ENCODE results near the gene ZSCAN12. TPM values are rescaled to one million over a fixed set of nuclear protein-coding genes. Genes with fewer than 3 reads are reported as not detected.

ZSCAN12 gene
- total RNA-seq, 1 donor from 2014 or later, result 5.7 TPM

DNA sequence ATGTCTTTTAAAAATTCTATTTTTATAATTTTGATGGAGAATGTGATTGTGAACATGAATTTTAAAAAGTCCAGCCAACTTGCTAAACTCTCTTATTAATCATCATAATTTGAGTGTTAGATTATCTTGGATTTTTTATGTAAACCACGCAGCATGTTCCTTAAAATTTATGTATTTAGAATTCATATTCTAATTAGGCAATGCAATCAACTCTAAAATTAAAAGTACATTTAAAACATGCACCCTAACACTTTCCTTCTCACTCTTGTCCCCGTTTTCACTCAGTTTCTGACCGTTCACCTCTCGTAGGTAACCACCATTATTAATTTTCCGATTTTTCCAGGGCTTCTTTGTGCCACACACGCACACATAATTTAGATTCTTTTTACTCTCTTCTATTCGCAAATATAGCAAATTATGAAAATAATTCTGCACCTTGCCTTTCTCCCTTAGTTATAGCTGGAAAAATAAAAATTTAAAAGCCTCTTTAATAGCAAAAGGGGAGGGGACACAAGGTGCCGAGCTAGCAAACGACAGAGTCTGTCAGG lies 50.1 kb downstream of the ZSCAN12 start:
- no peaks in the 10 kb centered on the region for H3K27me3 ChIP-seq (ENCODE audit: control insufficient read depth in 3 of 3, insufficient read depth in 3 of 3, low read length in 3 of 3)
- no peaks in the 10 kb centered on the region for H3K36me3 ChIP-seq (ENCODE audit: control insufficient read depth in 3 of 3, insufficient read depth in 3 of 3, low read length in 3 of 3)
- H3K4me1 ChIP-seq (ENCODE audit: control insufficient read depth in 3 of 3, insufficient read depth in 3 of 3, low read length in 3 of 3), result peaks cover 13 to 25% (median 14%) of the 10 kb centered on the region in 3 donors
- H3K9ac ChIP-seq (ENCODE audit: low read depth in 1 of 3, low read length in 3 of 3), result peak overlapping the region; percentile 84 to 92 (median 89)
- H3K4me3 ChIP-seq (ENCODE audit: low read length in 3 of 3), result peak overlapping the region; percentile 93 to 95 (median 94)
- H3K9me3 ChIP-seq (ENCODE audit: control insufficient read depth in 3 of 3, low read length in 3 of 3), result no peaks in the 10 kb centered on the region
- peak overlapping the region; percentile 61 for H3K27ac ChIP-seq (ENCODE audit: low read depth, low read length)

- Histone ChIP-seq H3K27me3 (ENCODE audit: control insufficient read depth in 3 of 3, insufficient read depth in 3 of 3, low read length in 3 of 3) (no peaks in the 10 kb centered on the region), H3K9ac (ENCODE audit: low read depth in 1 of 3, low read length in 3 of 3) (no peak overlapping the region), H3K4me3 (ENCODE audit: low read length in 3 of 3) (no peak overlapping the region), H3K9me3 (ENCODE audit: control insufficient read depth in 3 of 3, low read length in 3 of 3) (no peaks in the 10 kb centered on the region), H3K4me1 (ENCODE audit: control insufficient read depth in 3 of 3, insufficient read depth in 3 of 3, low read length in 3 of 3) (peaks cover 6 to 12% (median 11%) of the 10 kb centered on the region in 3 donors), H3K27ac (ENCODE audit: low read depth, low read length) (no peak overlapping the region), H3K36me3 (ENCODE audit: control insufficient read depth in 3 of 3, insufficient read depth in 3 of 3, low read length in 3 of 3) (no peaks in the 10 kb centered on the region)
These were observed 52.4 kb downstream of the ZSCAN12 start for GRCh38 chr6:28347119-28347518.

GRCh38 chr6:28345201-28345600 lies 54.3 kb downstream of the ZSCAN12 start:
- Histone ChIP-seq H3K27ac (ENCODE audit: low read depth, low read length) (no peak overlapping the region), H3K27me3 (ENCODE audit: control insufficient read depth in 3 of 3, insufficient read depth in 3 of 3, low read length in 3 of 3) (no peaks in the 10 kb centered on the region), H3K9ac (ENCODE audit: low read depth in 1 of 3, low read length in 3 of 3) (no peak overlapping the region), H3K36me3 (ENCODE audit: control insufficient read depth in 3 of 3, insufficient read depth in 3 of 3, low read length in 3 of 3) (no peaks in the 10 kb centered on the region), H3K9me3 (ENCODE audit: control insufficient read depth in 3 of 3, low read length in 3 of 3) (no peaks in the 10 kb centered on the region), H3K4me1 (ENCODE audit: control insufficient read depth in 3 of 3, insufficient read depth in 3 of 3, low read length in 3 of 3) (peaks cover 0 to 4% (median 0%) of the 10 kb centered on the region in 3 donors), H3K4me3 (ENCODE audit: low read length in 3 of 3) (no peak overlapping the region)

GRCh38 chr6:28343898-28344677 lies 55.5 kb downstream of the ZSCAN12 start:
- no peaks in the 10 kb centered on the region for H3K9me3 ChIP-seq (ENCODE audit: control insufficient read depth in 3 of 3, low read length in 3 of 3)

GRCh38 chr6:28340310-28341095 lies 59.0 kb downstream of the ZSCAN12 start:
- H3K27me3 ChIP-seq (ENCODE audit: control insufficient read depth in 3 of 3, insufficient read depth in 3 of 3, low read length in 3 of 3), result no peaks in the 10 kb centered on the region
- no peaks in the 10 kb centered on the region for H3K36me3 ChIP-seq (ENCODE audit: control insufficient read depth in 3 of 3, insufficient read depth in 3 of 3, low read length in 3 of 3)
- peaks cover 0 to 11% (median 2%) of the 10 kb centered on the region in 3 donors for H3K4me1 ChIP-seq (ENCODE audit: control insufficient read depth in 3 of 3, insufficient read depth in 3 of 3, low read length in 3 of 3)
- H3K9ac ChIP-seq (ENCODE audit: low read depth in 1 of 3, low read length in 3 of 3), result no peak overlapping the region
- H3K4me3 ChIP-seq (ENCODE audit: low read length in 3 of 3), result no peak overlapping the region
- no peak overlapping the region for H3K27ac ChIP-seq (ENCODE audit: low read depth, low read length)
- H3K9me3 ChIP-seq (ENCODE audit: control insufficient read depth in 3 of 3, low read length in 3 of 3), result no peaks in the 10 kb centered on the region

More at GRCh38 chr6:28343898-28344677, 55.5 kb downstream of the ZSCAN12 start:
- Histone ChIP-seq H3K4me1 (ENCODE audit: control insufficient read depth in 3 of 3, insufficient read depth in 3 of 3, low read length in 3 of 3) (no peaks in the 10 kb centered on the region), H3K27me3 (ENCODE audit: control insufficient read depth in 3 of 3, insufficient read depth in 3 of 3, low read length in 3 of 3) (no peaks in the 10 kb centered on the region), H3K4me3 (ENCODE audit: low read length in 3 of 3) (no peak overlapping the region), H3K27ac (ENCODE audit: low read depth, low read length) (no peak overlapping the region), H3K9ac (ENCODE audit: low read depth in 1 of 3, low read length in 3 of 3) (no peak overlapping the region), H3K36me3 (ENCODE audit: control insufficient read depth in 3 of 3, insufficient read depth in 3 of 3, low read length in 3 of 3) (no peaks in the 10 kb centered on the region)

DNA sequence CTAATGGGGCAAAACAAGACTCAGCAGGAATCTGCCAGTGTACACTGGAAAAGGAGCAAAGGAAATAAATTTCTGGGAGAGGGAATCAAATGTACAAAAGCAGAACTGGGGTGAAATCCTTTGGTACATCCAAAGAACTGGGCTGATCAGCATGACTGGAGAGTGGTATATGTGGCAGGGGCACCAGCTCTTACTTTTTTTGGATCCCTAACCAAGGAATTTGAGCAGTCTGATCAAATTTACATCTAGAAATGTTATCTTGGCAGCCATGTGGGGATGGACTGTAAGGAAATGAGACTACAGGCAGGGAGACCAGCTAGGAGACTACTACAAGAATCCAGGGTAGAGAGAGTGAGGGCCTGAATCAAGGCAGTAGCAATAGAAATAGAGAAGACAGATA lies 62.4 kb downstream of the ZSCAN12 start:
- Histone ChIP-seq H3K4me3 (ENCODE audit: low read length in 3 of 3) (no peak overlapping the region), H3K9ac (ENCODE audit: low read depth in 1 of 3, low read length in 3 of 3) (no peak overlapping the region), H3K27me3 (ENCODE audit: control insufficient read depth in 3 of 3, insufficient read depth in 3 of 3, low read length in 3 of 3) (no peaks in the 10 kb centered on the region), H3K36me3 (ENCODE audit: control insufficient read depth in 3 of 3, insufficient read depth in 3 of 3, low read length in 3 of 3) (peaks cover 0 to 3% (median 0%) of the 10 kb centered on the region in 3 donors), H3K27ac (ENCODE audit: low read depth, low read length) (no peak overlapping the region), H3K9me3 (ENCODE audit: control insufficient read depth in 3 of 3, low read length in 3 of 3) (no peaks in the 10 kb centered on the region), H3K4me1 (ENCODE audit: control insufficient read depth in 3 of 3, insufficient read depth in 3 of 3, low read length in 3 of 3) (peaks cover 4 to 11% (median 8%) of the 10 kb centered on the region in 3 donors)

DNA sequence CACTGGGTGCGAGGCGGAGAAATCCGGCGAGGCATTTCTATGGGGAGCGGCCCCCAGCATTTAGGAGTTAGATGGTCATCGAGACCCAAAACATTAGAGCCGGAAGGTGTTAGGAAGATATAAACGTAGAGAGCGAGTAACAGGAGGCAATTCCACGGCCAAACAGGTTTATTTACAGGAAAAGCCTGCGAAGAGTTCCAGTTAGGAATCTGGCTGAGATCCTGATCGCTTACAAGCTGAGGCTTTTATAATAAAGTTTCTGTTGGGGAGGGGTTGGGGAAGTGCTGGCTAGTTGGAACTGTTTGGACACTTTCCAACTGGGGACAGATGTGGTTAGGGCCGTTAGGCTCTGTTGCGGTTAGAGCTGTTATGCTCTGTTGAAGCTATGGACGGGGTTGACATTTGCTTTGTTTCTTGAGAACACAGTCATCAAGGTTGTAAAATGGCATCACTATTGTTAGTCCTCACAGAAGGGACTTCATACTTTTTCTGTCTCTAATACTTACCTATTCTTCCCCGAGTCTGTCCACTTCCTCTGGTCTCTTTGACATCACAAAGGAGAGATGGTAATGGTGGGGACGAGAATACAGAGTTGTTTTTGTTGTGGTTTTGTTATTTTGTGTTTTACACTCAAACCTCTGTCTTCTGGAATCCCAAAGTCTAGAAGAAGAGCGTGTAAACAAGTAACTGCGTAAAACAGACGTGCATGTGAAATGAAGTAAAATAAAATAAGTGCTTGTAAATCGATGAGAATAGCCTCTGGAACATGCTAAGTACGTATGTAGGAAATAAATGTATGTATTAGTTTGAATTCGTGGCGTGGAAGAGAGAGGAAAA lies 63.0 kb downstream of the ZSCAN12 start:
- Histone ChIP-seq H3K36me3 (ENCODE audit: control insufficient read depth in 3 of 3, insufficient read depth in 3 of 3, low read length in 3 of 3) (peaks cover 0 to 9% (median 0%) of the 10 kb centered on the region in 3 donors), H3K4me3 (ENCODE audit: low read length in 3 of 3) (peak overlapping the region; percentile 90 to 94 (median 93)), H3K4me1 (ENCODE audit: control insufficient read depth in 3 of 3, insufficient read depth in 3 of 3, low read length in 3 of 3) (peaks cover 4 to 11% (median 8%) of the 10 kb centered on the region in 3 donors), H3K9ac (ENCODE audit: low read depth in 1 of 3, low read length in 3 of 3) (peak overlapping the region; percentile 92 to 96 (median 96)), H3K27me3 (ENCODE audit: control insufficient read depth in 3 of 3, insufficient read depth in 3 of 3, low read length in 3 of 3) (no peaks in the 10 kb centered on the region), H3K27ac (ENCODE audit: low read depth, low read length) (peak overlapping the region; percentile 98), H3K9me3 (ENCODE audit: control insufficient read depth in 3 of 3, low read length in 3 of 3) (no peaks in the 10 kb centered on the region)

DNA sequence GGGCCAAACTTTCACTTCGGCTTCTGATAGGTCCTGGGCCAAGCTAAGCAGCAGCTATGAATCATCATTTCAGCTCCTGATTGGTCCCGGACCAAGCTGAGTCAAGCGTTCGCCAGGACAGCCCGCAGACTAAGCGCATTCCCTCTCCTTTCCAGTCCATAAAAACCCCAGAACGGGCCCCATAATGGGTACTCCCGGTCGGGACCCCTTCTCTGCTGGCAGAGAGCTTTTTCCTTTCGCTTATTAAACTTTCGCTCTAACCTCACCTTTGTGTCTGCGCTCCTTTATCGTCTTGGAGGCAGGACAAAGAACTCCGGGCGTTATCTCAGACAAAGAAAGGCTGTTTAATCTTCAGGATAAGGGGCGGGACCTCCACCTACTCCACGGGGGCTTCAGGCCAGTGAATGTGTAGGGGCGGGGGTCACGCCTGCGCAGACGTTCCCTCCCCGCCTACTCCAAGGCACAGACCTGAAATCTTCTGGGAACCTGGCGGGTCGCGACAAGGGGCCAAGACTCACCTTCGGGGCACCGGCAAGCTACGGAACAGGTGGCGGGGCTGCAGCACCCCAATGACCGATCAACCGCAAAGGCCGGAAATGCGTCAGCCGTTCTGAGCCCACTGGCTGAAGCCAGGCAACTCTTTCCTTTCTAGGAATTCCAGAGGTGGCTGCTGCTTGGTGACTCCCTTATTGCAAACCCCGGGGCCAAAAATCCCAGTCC lies 63.8 kb downstream of the ZSCAN12 start, which contains the start of gene ZSCAN31:
Gene ZSCAN31, minus strand, starts transcription at position 585 of the 720 bp plus-strand sequence. CDS start 6,465 bp downstream, outside the sequence.
- peaks cover 0 to 9% (median 0%) of the 10 kb centered on the region in 3 donors for H3K36me3 ChIP-seq (ENCODE audit: control insufficient read depth in 3 of 3, insufficient read depth in 3 of 3, low read length in 3 of 3)
- peak within 1 kb of the TSS; percentile 98 for H3K27ac ChIP-seq (ENCODE audit: low read depth, low read length)
- H3K27me3 ChIP-seq (ENCODE audit: control insufficient read depth in 3 of 3, insufficient read depth in 3 of 3, low read length in 3 of 3), result no peaks in the 10 kb centered on the region
- H3K9ac ChIP-seq (ENCODE audit: low read depth in 1 of 3, low read length in 3 of 3), result peak within 1 kb of the TSS; percentile 92 to 96 (median 96)
- H3K9me3 ChIP-seq (ENCODE audit: control insufficient read depth in 3 of 3, low read length in 3 of 3), result no peaks in the 10 kb centered on the region
- H3K4me1 ChIP-seq (ENCODE audit: control insufficient read depth in 3 of 3, insufficient read depth in 3 of 3, low read length in 3 of 3), result peaks cover 4 to 11% (median 8%) of the 10 kb centered on the region in 3 donors
- peak within 1 kb of the TSS; percentile 90 to 94 (median 93) for H3K4me3 ChIP-seq (ENCODE audit: low read length in 3 of 3)
